22Rv1 (cell line): ENCODE data around the gene LRMDA.

ENCODE experiments used
- H3K27ac ChIP-seq: fragments of 450-650 bp; 2 replicates; pipeline ENCODE4 v1.5.1; 2017
- ZFX ChIP-seq: fragments of 450-650 bp; IDR thresholded peaks from 2 replicates; pipeline ENCODE4 v1.6.1; 2017; ENCODE audit warnings: antibody characterized with exemption, borderline replicate concordance
- TF ChIP-seq, protein P1 (sequence below): fragments of 450-650 bp; IDR thresholded peaks from 2 replicates; pipeline ENCODE4 v1.5.1; 2017; ENCODE audit warnings: mild to moderate bottlenecking

LRMDA gene

DNA sequence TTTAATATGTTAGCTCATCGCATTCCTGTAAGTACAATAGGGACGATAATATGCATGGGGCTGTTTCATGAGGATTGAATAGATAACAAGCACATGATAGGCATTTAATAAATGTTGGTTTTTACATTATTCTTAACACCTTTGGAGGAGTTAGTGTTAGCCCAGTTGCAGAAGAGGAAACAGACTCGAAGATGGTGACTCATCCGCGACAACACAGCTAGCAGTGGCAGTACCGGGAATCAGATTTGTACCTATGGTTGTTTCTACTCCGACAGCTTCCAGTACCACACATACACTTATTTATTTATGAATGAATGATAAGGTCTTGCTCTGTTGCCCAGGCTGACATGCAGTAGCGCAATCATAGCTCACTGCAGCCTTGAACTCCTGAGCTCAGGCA is 2.9 kb downstream of the LRMDA start:
- no peak for TF ChIP-seq ZFX
- TF ChIP-seq, protein P1, sequence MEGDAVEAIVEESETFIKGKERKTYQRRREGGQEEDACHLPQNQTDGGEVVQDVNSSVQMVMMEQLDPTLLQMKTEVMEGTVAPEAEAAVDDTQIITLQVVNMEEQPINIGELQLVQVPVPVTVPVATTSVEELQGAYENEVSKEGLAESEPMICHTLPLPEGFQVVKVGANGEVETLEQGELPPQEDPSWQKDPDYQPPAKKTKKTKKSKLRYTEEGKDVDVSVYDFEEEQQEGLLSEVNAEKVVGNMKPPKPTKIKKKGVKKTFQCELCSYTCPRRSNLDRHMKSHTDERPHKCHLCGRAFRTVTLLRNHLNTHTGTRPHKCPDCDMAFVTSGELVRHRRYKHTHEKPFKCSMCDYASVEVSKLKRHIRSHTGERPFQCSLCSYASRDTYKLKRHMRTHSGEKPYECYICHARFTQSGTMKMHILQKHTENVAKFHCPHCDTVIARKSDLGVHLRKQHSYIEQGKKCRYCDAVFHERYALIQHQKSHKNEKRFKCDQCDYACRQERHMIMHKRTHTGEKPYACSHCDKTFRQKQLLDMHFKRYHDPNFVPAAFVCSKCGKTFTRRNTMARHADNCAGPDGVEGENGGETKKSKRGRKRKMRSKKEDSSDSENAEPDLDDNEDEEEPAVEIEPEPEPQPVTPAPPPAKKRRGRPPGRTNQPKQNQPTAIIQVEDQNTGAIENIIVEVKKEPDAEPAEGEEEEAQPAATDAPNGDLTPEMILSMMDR: no peak
- H3K27ac ChIP-seq: no peak overlapping the region

DNA sequence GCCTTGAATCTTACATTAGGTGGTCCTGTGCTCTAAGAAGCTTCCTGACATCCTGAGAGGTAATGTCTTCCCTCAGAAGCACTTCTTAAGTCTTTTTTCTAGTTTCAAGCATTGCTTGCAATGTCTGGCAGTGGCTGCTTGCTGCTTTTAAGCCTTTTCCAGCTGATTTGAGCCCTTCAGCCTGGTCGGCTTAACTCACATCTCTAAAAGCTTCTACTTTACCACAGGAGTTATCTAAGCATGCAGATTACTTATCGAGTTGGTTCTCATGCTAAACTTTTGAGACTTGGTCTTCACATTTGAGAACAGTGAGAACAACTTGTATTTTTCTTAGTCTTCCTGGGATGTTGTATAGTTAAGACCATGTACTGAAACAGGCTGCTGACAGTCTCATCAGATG is 3.9 kb downstream of the LRMDA start:
- TF ChIP-seq, protein P1: no peak
- TF ChIP-seq ZFX: no peak
- no peak overlapping the region for H3K27ac ChIP-seq

DNA sequence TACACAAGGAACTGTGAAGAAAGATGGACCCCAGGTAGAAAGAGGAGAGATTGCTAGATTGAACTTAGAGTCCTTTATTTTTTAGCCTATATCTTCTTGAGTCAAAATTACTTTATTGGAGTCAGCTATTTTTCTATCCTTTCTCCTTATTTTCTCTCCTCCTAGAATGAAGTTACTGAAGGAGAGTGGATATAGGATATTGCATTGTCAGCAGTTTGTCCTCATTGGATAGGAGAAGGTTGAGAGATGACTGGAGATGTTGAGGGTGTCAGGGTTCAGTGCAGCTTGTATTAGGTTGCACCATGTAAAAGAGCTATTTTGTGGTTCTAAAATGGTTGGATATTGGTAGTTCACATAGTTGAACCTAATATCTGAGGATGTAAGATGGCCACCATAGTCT is 5.5 kb downstream of the LRMDA start:
- no peak overlapping the region for H3K27ac ChIP-seq
- TF ChIP-seq, protein P1: no peak
- no peak for TF ChIP-seq ZFX

DNA sequence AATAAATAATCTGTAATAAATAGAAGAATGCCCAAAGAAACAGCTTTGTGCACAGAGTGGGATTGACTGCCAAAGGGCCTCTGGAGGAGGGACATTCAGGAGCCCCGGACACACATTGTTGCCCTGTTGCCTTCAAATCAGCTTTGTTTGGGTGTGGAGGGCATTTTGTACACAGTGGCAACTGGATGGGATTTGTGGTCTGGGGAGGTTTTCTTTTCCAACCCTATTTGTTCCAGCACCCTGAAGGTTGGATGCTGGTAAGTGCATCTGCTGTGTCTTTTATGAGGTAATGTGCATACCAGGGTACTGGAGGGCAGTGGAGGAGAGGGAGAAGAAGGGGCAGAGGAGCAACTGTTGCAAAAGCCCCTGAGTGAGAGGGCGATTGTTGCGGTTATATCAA is 6.3 kb downstream of the LRMDA start:
- TF ChIP-seq, protein P1: no peak
- no peak for TF ChIP-seq ZFX
- no peak overlapping the region for H3K27ac ChIP-seq

DNA sequence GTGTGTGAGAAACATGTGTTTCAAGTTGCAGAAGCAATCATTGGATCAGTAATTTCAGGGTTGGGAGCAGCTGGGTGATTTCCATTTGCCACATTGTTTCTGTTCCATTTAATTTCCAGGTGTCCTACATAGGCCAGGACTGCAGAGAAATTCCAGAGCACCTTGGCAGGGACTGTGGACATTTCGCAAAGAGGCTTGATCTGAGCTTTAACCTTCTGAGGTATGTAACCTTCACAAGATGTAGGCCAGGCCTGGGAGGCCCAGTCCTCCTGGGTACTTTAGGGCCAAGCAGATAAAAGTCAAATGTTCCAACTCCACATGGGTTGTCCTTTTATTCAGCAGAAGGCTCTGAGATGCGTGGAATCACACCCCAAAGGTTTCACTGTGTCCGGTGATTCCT is 6.9 kb downstream of the LRMDA start:
- TF ChIP-seq, protein P1: no peak
- TF ChIP-seq ZFX: no peak
- no peak overlapping the region for H3K27ac ChIP-seq

DNA sequence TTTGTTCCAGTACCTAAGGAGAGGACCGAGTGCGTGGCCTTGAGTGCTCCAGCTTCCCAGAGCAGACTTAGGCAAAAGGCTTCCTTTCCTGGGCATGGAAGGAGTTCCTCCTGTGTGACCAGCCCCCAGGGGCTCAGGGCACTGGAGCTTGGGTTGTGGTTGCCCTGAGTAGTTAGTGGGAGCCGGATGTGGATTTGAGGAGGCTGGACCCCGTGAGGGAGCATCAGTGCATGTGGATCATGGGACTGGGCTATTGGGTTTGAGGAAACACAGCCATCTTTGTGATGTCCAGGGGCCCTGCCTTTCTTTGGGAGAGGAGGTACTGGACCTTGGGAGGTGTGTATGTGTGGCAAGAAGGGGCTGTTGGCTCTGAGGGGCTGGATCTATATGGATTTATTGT is 8.4 kb downstream of the LRMDA start:
- H3K27ac ChIP-seq: no peak overlapping the region
- TF ChIP-seq ZFX: no peak
- TF ChIP-seq, protein P1: no peak

DNA sequence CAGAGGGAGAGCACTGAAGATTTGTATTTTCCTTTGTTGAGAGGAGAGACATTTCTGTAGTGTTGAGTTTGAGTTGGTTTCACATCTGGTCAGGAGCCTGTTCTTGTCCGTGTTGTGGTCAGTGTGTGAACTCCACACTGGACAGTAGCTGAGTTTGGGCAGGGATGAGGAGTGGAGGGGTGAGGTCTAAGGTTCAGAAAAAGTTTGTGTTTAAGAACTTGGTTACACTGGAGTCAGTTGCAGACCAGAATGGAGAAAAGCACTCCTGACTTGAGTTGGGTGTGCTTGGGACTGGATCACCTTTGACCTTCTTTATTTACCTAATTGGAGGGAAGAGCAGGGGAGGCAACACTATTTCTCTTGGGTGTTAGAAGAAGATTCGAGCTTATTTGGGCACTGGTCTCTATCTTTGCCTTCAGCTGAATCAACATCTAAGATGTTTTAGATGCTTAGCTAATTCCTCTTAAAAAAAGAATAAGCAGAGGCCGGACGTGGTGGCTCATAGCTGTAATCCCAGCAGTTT is 8.9 kb downstream of the LRMDA start:
- TF ChIP-seq, protein P1: no peak
- no peak for TF ChIP-seq ZFX
- no peak overlapping the region for H3K27ac ChIP-seq
